Ovary (tissue), 9 donors: Measurements from ENCODE around the gene CAMTA1. TPM values are rescaled to one million over a fixed set of nuclear protein-coding genes. Genes with fewer than 3 reads are reported as not detected.

Experiments used
- DNase-seq, 5 donors: peaks; one replicate each; pipeline ENCODE4 v3.0.0-alpha.2; 2019 to 2020
- H3K27ac ChIP-seq, 2 donors: fragments of 200-600 bp; one replicate each; pipeline versions ENCODE4 v1.5.1 to v1.8.0; 2019 to 2022
- H3K27me3 ChIP-seq: fragments of 200-600 bp; one replicate; pipeline ENCODE4 v1.8.0; 2022
- H3K36me3 ChIP-seq: fragments of 200-600 bp; sonication (generic); one replicate; pipeline ENCODE4 v1.5.1; 2019
- H3K4me1 ChIP-seq: one replicate; pipeline ENCODE4 v1.8.1; 2013; ENCODE audit warnings: mild to moderate bottlenecking, moderate library complexity; ENCODE audit not compliant: insufficient read depth
- H3K4me3 ChIP-seq: fragments of 200-600 bp; sonication (generic); one replicate; pipeline ENCODE4 v1.5.1; 2017
- H3K9me3 ChIP-seq, 2 donors: fragments of 200-600 bp in 1 of 2; sonication (generic) in 1 of 2; one replicate each; pipeline versions ENCODE4 v1.5.1 to v1.8.1; 2013 to 2019; ENCODE audit warnings: mild to moderate bottlenecking in 1 of 2, moderate library complexity in 1 of 2
- EP300 ChIP-seq: sonication (generic); formaldehyde crosslinking; IDR thresholded peaks from one replicate; pipeline ENCODE4 v1.6.1; 2017; ENCODE audit warnings: antibody characterized with exemption
- POLR2A ChIP-seq: fragments of 450-650 bp; IDR thresholded peaks from one replicate; pipeline ENCODE4 v1.6.1; 2017; ENCODE audit warnings: antibody characterized with exemption, mild to moderate bottlenecking, moderate library complexity
- WGBS, 3 donors: extraction: QIAGEN DNeasy Blood & Tissue Kit in 1 of 3; methylation state at CpG; one replicate each; pipeline versions ENCODE4 v1.1.5 to v1.1.7; 2013 to 2017; 5-methylcytosine and 5-hydroxymethylcytosine counted together
- intact Hi-C, 4 donors: fragments of 100-400 bp; cut with DNase I; formaldehyde crosslinking; loops; one replicate each; pipeline versions ENCODE4 v1.11.0 to v1.15.1; 2022 to 2023
- polyA plus RNA-seq, 2 donors: library from polyadenylated mRNA; stranded (reverse); fragments of 200-250 nt in 1 of 2; fragments of 350-450 nt in 1 of 2; fragmentation: Illumina TruSeq in 1 of 2; extraction: RNeasy Lipid Tissue Mini Kit (QIAGEN cat#74804) in 1 of 2; gene quantifications; one replicate each; pipeline ENCODE4 v1.2.3, GENCODE V29; 2013 to 2014
- total RNA-seq, 7 donors: library from RNA; depleted of rRNA in 2 of 7; stranded (reverse); fragments of >200 nt in 2 of 7; fragmentation: NEBNext Ultra II Directional in 3 of 7; extraction: Animal tissue kit (Norgen Biotek cat#: 25700) in 3 of 7; gene quantifications; one replicate each; pipeline versions ENCODE4 v1.1.0 to v1.2.4, GENCODE V29; 2016 to 2023
- TF ChIP-seq, protein P1 (sequence below), 3 donors: fragments of 450-650 bp in 2 of 3; fragments of 200-600 bp in 1 of 3; IDR thresholded peaks; one replicate each; pipeline versions ENCODE4 v1.5.1 to v1.8.0; 2016 to 2022; ENCODE audit warnings: antibody characterized with exemption in 3 of 3, mild to moderate bottlenecking in 1 of 3
- donor health status: DM: no; HTN: no; CAD: no; lungs with moderate emphysema.
- donor health status: DM: no; HTN: no; CAD: no.
- donor health status: Bipolar disorder and iron deficiency.
- donor health status: DM: yes; HTN: yes; CAD: no.
- donor health status: DM: no; HTN: no; CAD: no.
- donor health status: DM: yes; HTN: yes; CAD: no.

The CAMTA1 gene
- total and polyA plus RNA-seq, 9 donors, result 51.1 to 150 (median 67.4) TPM

DNA sequence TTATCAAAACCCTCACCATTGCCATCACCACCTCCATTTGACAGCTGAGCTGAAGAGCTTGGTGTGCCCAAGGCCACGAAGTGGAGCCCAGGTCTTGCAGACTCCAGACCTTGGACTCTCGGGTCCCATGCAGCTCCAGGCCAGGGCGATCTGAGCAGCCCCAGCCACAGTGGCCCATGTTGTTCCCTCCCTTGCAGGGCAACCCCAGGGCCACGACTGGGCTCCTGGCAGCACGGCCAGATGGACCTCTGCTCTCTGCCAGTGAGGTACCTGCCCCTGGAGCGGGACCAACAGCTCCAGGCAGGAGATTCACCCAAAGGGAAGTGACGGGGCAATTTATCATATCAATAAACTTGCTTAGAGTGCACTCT is 803.2 kb downstream of the CAMTA1 start:
- Histone ChIP-seq H3K9me3 (no peaks in the 10 kb centered on the region), H3K4me3 (no peak overlapping the region), H3K36me3 (no peaks in the 10 kb centered on the region), H3K27me3 (no peaks in the 10 kb centered on the region), H3K27ac (no peak overlapping the region), H3K4me1 (peaks cover 7% of the 10 kb centered on the region)
- intact Hi-C loops, result no loop called here
- WGBS, 3 donors, result 87 to 90% (median 88%) methylated on average over 7 of the region's 7 CpGs
- TF ChIP-seq EP300, result no peak
- TF ChIP-seq, protein P1, sequence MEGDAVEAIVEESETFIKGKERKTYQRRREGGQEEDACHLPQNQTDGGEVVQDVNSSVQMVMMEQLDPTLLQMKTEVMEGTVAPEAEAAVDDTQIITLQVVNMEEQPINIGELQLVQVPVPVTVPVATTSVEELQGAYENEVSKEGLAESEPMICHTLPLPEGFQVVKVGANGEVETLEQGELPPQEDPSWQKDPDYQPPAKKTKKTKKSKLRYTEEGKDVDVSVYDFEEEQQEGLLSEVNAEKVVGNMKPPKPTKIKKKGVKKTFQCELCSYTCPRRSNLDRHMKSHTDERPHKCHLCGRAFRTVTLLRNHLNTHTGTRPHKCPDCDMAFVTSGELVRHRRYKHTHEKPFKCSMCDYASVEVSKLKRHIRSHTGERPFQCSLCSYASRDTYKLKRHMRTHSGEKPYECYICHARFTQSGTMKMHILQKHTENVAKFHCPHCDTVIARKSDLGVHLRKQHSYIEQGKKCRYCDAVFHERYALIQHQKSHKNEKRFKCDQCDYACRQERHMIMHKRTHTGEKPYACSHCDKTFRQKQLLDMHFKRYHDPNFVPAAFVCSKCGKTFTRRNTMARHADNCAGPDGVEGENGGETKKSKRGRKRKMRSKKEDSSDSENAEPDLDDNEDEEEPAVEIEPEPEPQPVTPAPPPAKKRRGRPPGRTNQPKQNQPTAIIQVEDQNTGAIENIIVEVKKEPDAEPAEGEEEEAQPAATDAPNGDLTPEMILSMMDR (IDR thresholded peaks at IDR 0.05), result no peak
- no peak for TF ChIP-seq POLR2A
- DNase-seq, result peak in 1 of 5 donors; percentile 6

DNA sequence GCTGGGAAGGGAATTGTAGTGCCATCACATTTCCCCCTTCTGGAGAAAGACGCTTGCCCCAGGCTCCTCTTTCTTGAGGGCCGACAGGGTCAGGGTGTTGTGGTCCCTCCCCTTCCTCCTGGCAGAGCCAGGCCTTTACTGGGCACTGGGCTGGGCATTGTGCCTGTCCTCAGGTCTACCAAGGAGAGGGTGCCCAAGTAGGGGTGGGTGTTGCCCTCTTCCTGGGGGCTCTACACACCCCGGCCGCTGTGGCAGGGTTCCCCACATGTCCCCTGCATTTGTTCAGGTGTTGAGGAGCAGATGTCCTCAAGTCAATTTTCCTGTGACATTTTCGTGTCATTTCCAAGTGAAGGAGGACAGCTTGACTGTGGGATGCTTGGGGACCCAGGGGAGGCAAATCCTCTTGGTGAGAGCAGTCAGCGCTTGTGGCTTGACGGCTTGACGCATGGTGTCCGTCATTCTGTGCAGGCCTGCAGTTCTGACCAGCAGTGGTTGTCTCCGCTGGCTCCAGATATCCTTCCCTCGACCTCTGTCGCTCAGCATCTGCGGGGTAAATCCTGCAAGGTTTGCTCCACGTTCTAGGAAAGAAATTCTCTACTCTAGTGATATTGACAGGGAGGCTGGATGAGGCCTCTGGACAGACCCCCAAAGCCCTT is 804.0 kb downstream of the CAMTA1 start:
- no peak overlapping the region for H3K27ac ChIP-seq
- H3K36me3 ChIP-seq, result no peaks in the 10 kb centered on the region
- H3K9me3 ChIP-seq, result no peaks in the 10 kb centered on the region
- DNase-seq, result peak in 2 of 5 donors; percentile 1 to 17
- H3K4me1 ChIP-seq, result peaks cover 7% of the 10 kb centered on the region
- no peak overlapping the region for H3K4me3 ChIP-seq
- 90 to 91% (median 91%) methylated on average over 14 of the region's 14 CpGs for WGBS, 3 donors
- intact Hi-C loops, result no loop called here
- TF ChIP-seq EP300 (no peak), POLR2A (no peak)
- TF ChIP-seq, protein P1 (IDR thresholded peaks at IDR 0.05), result no peak
- no peaks in the 10 kb centered on the region for H3K27me3 ChIP-seq

DNA sequence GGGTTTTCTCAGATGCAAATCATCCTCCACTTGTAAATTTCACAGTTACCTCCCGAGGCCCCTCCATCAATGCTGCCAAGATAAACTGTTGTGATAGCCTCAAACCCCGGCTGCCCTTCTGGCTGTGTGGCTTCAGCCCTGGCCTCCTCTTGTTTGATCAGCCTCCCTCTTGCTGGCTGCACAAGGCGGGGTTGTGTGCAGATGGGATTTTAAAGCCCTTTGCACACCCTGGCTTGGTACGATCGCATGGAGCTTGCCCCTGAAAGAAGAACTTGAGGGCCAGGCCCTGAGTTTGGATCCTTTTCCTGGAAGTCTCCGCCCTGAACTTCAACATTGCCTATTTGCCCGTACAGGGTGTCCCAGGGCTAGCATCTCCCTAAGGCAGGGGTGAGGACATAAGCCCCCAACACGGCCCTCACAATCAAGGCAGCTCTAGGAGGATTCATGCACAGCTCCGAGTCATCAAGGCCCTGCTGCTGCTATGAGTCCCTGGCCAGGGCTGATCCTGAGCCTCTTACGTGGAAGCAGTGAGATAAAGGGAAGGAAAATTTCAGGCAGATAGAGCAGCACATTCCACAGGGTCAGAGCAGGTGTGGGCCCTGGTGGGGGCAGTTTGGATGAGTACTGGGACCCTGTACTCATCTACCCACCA is 804.6 kb downstream of the CAMTA1 start:
- Histone ChIP-seq H3K4me3 (no peak overlapping the region), H3K36me3 (no peaks in the 10 kb centered on the region), H3K27me3 (no peaks in the 10 kb centered on the region), H3K4me1 (peaks cover 7% of the 10 kb centered on the region), H3K27ac (no peak overlapping the region), H3K9me3 (no peaks in the 10 kb centered on the region)
- peak in 3 of 5 donors; percentile 0 to 12 (median 3) for DNase-seq
- intact Hi-C loops, result no loop called here
- 76 to 83% (median 79%) methylated on average over 10 of the region's 10 CpGs for WGBS, 3 donors
- TF ChIP-seq, protein P1 (IDR thresholded peaks at IDR 0.05), result no peak
- TF ChIP-seq EP300 (no peak), POLR2A (no peak)

DNA sequence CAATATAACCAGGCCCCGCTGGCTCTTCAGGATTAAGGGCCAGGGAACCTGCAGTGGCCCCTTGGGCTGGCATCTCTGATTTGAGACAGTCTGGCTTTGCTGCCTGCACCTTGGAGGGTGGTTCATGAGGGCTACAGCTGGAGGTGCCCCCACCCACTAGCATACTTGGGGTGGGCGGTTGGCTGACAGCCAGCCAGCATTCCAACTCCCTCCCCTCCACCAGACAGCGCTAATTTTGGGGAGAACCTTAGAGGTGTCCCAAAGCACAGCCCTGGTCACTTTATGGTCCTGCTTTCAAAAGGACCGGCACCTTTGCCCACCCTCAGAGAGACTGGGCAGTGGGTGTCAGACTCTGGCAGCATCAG is 805.2 kb downstream of the CAMTA1 start:
- no peaks in the 10 kb centered on the region for H3K36me3 ChIP-seq
- H3K27me3 ChIP-seq, result no peaks in the 10 kb centered on the region
- H3K27ac ChIP-seq, result no peak overlapping the region
- H3K4me1 ChIP-seq, result peaks cover 7% of the 10 kb centered on the region
- no peaks in the 10 kb centered on the region for H3K9me3 ChIP-seq
- intact Hi-C loops, result no loop called here
- TF ChIP-seq, protein P1 (IDR thresholded peaks at IDR 0.05), result no peak
- TF ChIP-seq EP300, result no peak
- no peak for TF ChIP-seq POLR2A
- no peak overlapping the region for H3K4me3 ChIP-seq
- peak in 2 of 5 donors; percentile 4 to 13 for DNase-seq
- 70 to 83% (median 73%) methylated on average over 4 of the region's 4 CpGs for WGBS, 3 donors
